Stimulated activated CD4-positive, alpha-beta T cell treated with anti-CD3 and anti-CD28 coated beads, TNF-alpha, amount 100 ng/mL, for 24 hours (primary cell): ENCODE data around the gene MRGPRD.
"Not testable (repeated sequence)": the region's sequence is repeated elsewhere in the genome, so short reads cannot be mapped to it uniquely, and the experiment has no call there.

Experiments
- DNase-seq, 3 experiments: peaks; one replicate each; pipeline ENCODE4 v3.0.0-alpha.2; 2020; ENCODE audit warnings: low read depth in 3 of 3

MRGPRD gene

GRCh38 chr11:69005631-69006368, 25.0 kb upstream of the MRGPRD start:
- DNase-seq: no peak

GRCh38 chr11:69005183-69005630, 24.4 kb upstream of the MRGPRD start:
- no peak for DNase-seq

GRCh38 chr11:69004411-69005182, 23.8 kb upstream of the MRGPRD start:
- DNase-seq: no peak

- DNase-seq: no peak
Measured at GRCh38 chr11:69003866-69004367, 23.1 kb upstream of the MRGPRD start.

- no peak for DNase-seq
Measured at GRCh38 chr11:69003301-69003865, 22.6 kb upstream of the MRGPRD start.

- DNase-seq: no peak
Measured at GRCh38 chr11:69002570-69003231, 21.9 kb upstream of the MRGPRD start.

GRCh38 chr11:69002110-69002569, 21.4 kb upstream of the MRGPRD start:
- no peak for DNase-seq

GRCh38 chr11:69001243-69002081, 20.7 kb upstream of the MRGPRD start:
- no peak for DNase-seq

- no peak for DNase-seq
Measured at GRCh38 chr11:69000831-69001242, 20.1 kb upstream of the MRGPRD start.

- DNase-seq: no peak
Measured at GRCh38 chr11:69000391-69000790, 19.6 kb upstream of the MRGPRD start.

GRCh38 chr11:68999748-69000355, 19.1 kb upstream of the MRGPRD start:
- not testable (repeated sequence) for DNase-seq

- no peak for DNase-seq
Measured at GRCh38 chr11:68999093-68999747, 18.4 kb upstream of the MRGPRD start.

- DNase-seq: no peak
Measured at GRCh38 chr11:68998390-68998911, 17.7 kb upstream of the MRGPRD start.

GRCh38 chr11:68997995-68998348, 17.2 kb upstream of the MRGPRD start:
- DNase-seq: no peak

GRCh38 chr11:68997124-68997994, 16.6 kb upstream of the MRGPRD start:
- no peak for DNase-seq

- DNase-seq: no peak
Measured at GRCh38 chr11:68996376-68997123, 15.8 kb upstream of the MRGPRD start.

- DNase-seq: no peak
Measured at GRCh38 chr11:68994894-68995285, 14.1 kb upstream of the MRGPRD start.
